ENCODE data around the gene MTHFD2L. TPM values are rescaled to one million over a fixed set of nuclear protein-coding genes. Genes with fewer than 3 reads are reported as not detected.

The MTHFD2L gene
- total RNA-seq, 2 experiments from 2014 or later, result 7.3 to 8.1 TPM

DNA sequence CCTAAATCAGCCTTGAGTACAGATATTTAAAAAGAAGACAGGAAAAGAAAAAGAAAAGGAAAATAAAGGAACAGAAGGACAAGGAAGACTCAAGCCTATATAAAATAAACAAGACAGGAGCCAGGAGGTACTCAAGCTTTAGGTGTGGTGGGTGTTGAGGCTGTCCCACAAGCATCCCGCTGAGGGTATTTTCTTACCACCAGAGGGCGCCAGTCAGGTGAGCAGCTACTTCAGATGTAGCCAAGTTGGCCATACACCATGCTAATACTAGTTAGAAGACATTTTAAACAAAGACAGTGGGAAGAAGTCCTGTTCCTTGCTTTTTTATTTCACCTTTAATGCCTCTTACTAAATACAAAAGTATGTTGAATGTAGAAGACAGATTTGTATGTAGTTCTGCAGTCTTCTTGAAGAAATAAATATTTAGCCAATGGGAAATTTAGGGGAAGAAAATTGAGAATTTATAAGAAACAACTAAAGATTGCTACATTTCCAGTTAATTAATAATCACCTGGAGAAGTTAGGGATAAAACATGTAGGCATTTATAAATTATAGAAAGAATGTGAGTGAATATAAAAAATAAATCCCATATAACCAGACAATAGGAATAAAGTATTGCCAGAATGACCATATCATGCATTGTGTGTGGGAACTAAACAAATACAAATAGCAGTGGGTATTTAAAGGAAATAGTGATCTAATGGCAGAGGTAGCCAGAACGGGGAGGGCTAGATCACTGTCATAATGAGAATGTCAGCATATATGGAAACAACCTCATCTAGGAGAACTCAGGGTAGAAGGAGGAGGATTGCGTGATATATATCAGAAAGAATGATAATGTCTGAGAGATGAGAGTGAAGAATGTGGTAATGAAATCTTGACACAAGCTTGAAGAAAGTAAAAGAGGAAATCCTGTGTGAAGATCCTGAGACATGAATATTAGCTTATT lies 71.0 kb downstream of the MTHFD2L start:
- Mint-ChIP-seq H3K9me3 (no peaks in the 10 kb centered on the region), H3K4me3 (no peak overlapping the region), H3K27ac (no peak overlapping the region), H3K27me3 (no peaks in the 10 kb centered on the region), H3K4me1 (ENCODE audit: low read depth) (peaks cover 4% of the 10 kb centered on the region), H3K36me3 (ENCODE audit: low read depth) (no peaks in the 10 kb centered on the region)
- POLR2A ChIA-PET, result interaction anchor here (0.7 kb wide), 1 partner anchor 14 kb away, joined by 5 read pairs; no protein-coding TSS in a partner anchor
- intact Hi-C loops (cut with micrococcal nuclease), result loop anchor here (1.0 to 10.0 kb wide), 2 partner anchors 82 to 446 kb away; no protein-coding TSS in a partner anchor
- ATAC-seq (peak; percentile 74), DNase-seq (peak; percentile 88)
- CTCF ChIA-PET, result interaction anchor here (0.6 to 3.4 kb wide), 40 partner anchors 9 to 448 kb away, joined by 3 to 22 read pairs (median 4); partner anchors contain the start of gene EPGN
- TF ChIP-seq, protein P1, sequence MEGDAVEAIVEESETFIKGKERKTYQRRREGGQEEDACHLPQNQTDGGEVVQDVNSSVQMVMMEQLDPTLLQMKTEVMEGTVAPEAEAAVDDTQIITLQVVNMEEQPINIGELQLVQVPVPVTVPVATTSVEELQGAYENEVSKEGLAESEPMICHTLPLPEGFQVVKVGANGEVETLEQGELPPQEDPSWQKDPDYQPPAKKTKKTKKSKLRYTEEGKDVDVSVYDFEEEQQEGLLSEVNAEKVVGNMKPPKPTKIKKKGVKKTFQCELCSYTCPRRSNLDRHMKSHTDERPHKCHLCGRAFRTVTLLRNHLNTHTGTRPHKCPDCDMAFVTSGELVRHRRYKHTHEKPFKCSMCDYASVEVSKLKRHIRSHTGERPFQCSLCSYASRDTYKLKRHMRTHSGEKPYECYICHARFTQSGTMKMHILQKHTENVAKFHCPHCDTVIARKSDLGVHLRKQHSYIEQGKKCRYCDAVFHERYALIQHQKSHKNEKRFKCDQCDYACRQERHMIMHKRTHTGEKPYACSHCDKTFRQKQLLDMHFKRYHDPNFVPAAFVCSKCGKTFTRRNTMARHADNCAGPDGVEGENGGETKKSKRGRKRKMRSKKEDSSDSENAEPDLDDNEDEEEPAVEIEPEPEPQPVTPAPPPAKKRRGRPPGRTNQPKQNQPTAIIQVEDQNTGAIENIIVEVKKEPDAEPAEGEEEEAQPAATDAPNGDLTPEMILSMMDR (IDR thresholded peaks at IDR 0.05), result peak; percentile 84

DNA sequence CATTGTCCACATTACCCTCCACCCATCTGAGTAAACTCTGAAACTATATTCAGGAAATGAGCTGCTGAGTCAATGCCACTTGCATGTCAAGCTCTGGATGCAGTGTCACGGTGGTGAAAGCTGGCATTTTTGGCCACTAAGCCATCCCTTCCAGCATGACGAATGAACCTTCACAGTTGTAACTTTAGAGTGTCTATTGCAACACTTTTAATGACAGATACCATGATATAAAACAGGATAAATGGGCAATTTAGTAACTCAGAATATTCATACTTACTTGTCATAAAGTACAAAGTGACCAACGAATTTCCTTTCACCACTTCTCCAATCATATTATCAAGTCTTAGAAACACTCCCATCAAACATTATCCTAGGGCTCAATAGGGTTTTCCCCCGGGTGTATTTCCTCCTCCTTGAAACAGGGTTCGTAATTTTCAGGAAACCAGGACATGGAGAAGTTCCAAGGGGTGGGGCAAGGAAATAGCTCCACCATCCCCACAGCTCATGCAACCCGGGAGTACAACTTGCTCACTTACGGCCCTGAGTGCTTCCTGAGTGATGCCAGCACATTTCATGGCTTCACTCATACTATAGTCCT lies 73.1 kb downstream of the MTHFD2L start:
- Mint-ChIP-seq H3K9me3 (no peaks in the 10 kb centered on the region), H3K4me3 (no peak overlapping the region), H3K4me1 (ENCODE audit: low read depth) (peaks cover 7% of the 10 kb centered on the region), H3K27ac (no peak overlapping the region), H3K27me3 (no peaks in the 10 kb centered on the region), H3K36me3 (ENCODE audit: low read depth) (no peaks in the 10 kb centered on the region)
- ChIA-PET POLR2A (interaction anchor here (0.5 kb wide), 1 partner anchor 25 kb away, joined by 3 read pairs; no protein-coding TSS in a partner anchor), CTCF (interaction anchor here (1.4 to 2.0 kb wide), 2 partner anchors 30 to 42 kb away, joined by 3 to 7 read pairs; no protein-coding TSS in a partner anchor)
- intact Hi-C loops (cut with micrococcal nuclease), result no loop called here
- TF ChIP-seq, protein P1 (IDR thresholded peaks at IDR 0.05), result no peak
- ATAC-seq, result peak; percentile 49
- peak; percentile 18 for DNase-seq

DNA sequence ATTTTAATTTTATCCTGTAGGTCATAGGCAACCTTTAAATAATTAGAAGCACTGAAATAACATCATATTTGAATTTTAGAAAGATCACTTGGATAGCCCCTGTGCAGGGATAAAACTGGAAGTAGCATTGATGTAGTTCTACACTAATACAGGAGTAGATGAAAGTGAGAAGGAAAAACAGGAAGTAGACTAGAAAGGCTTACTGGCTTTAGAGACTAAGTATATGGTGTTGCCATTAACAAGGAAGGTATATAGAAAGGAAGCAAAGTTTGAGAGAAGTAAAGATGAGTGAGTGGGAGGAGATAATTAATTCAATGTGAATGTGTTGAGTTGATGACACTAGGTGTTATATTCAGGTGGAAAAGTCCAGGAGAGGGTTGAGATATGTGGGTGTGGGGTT lies 77.2 kb downstream of the MTHFD2L start:
- ChIA-PET CTCF (no interaction called here), POLR2A (no interaction called here)
- ATAC-seq, result no peak
- H3K36me3 Mint-ChIP-seq (ENCODE audit: low read depth), result no peaks in the 10 kb centered on the region
- peaks cover 11% of the 10 kb centered on the region for H3K4me1 Mint-ChIP-seq (ENCODE audit: low read depth)
- TF ChIP-seq, protein P1 (IDR thresholded peaks at IDR 0.05), result no peak
- no peak for DNase-seq
- H3K27me3 Mint-ChIP-seq, result no peaks in the 10 kb centered on the region
- H3K27ac Mint-ChIP-seq, result no peak overlapping the region
- H3K4me3 Mint-ChIP-seq, result no peak overlapping the region
- intact Hi-C loops (cut with micrococcal nuclease), result no loop called here
- H3K9me3 Mint-ChIP-seq, result no peaks in the 10 kb centered on the region

DNA sequence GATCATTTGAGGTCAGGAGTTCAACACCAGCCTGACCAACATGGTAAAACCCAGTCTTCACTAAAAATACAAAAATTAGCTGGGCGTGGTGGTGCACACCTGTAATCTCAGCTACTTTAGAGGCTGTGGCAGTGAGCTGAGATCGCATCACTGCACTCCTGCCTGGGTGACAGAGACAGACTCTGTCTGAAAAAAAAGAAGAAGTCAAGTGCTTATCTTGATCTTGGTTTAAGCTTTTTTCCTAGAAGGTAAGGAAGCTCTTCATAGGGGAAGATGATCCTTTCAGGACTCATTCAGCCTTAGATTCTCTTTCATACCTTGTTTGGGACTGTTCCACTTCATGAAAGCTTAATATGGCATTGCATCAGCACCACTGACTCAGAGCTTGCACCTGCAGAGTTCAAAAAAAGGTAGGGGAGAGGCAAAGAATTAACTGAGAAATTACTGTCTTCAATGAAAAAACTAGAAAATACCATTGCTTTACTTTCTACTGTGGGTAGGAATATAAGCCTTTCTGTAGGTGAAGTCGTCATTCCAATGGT lies 79.6 kb downstream of the MTHFD2L start:
- Mint-ChIP-seq H3K4me1 (ENCODE audit: low read depth) (peaks cover 7% of the 10 kb centered on the region), H3K9me3 (no peaks in the 10 kb centered on the region), H3K27ac (peak overlapping the region; percentile 34), H3K27me3 (no peaks in the 10 kb centered on the region), H3K4me3 (no peak overlapping the region), H3K36me3 (ENCODE audit: low read depth) (no peaks in the 10 kb centered on the region)
- ChIA-PET POLR2A (no interaction called here), CTCF (interaction anchor here (1.7 kb wide), 1 partner anchor 9 kb away, joined by 9 read pairs; no protein-coding TSS in a partner anchor)
- TF ChIP-seq, protein P1 (IDR thresholded peaks at IDR 0.05), result no peak
- no peak for DNase-seq
- ATAC-seq, result no peak
- intact Hi-C loops (cut with micrococcal nuclease), result no loop called here
